ENCODE measurements around the gene RNASE7. TPM values are rescaled to one million over a fixed set of nuclear protein-coding genes. Genes with fewer than 3 reads are reported as not detected.
"Not testable (repeated sequence)": the region's sequence is repeated elsewhere in the genome, so short reads cannot be mapped to it uniquely, and the experiment has no call there.

The RNASE7 gene
- total and polyA plus RNA-seq, 9 donors, result 0.13 to 0.27 (median 0.18) TPM; not detected in 6

DNA sequence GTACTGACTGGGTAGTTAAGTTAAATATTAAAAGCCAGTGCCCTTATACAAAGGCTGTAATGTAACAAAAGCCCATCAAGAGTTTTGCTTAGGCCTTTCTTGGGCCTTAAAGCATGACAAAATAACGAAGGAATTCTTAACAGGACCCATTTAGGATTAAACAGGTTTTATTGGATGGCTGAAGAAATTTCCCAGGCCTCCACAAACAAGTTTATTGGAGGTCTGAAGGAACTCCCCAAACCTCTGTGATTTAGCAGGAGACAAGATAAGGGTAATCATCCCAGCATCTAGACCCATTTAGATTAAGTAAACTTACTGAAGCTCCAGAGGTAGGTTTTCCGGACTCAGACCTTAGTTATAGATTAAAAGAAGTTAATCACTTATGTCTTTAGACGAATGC lies 32.4 kb upstream of the RNASE7 start:
- H3K4me3 ChIP-seq (ENCODE audit: low read length); H3K27me3 ChIP-seq (ENCODE audit: control insufficient read depth, insufficient read depth, low read length); DNase-seq; H3K27ac ChIP-seq (ENCODE audit: low read length); H3K4me1 ChIP-seq (ENCODE audit: control insufficient read depth, insufficient read depth, low read length); H3K9me3 ChIP-seq (replicated peaks; ENCODE audit: control insufficient read depth, low read depth, low read length); H3K36me3 ChIP-seq (ENCODE audit: control insufficient read depth, insufficient read depth, low read length): not testable (repeated sequence)
- no CpG with 5 or more reads among the region's 3 CpGs for WGBS (ENCODE audit: insufficient coverage)

GRCh38 chr14:21011136-21011535 lies 31.0 kb upstream of the RNASE7 start:
- no peak overlapping the region for H3K27ac ChIP-seq (ENCODE audit: low read length)
- no CpG with 5 or more reads among the region's 1 CpG for WGBS (ENCODE audit: insufficient coverage)
- no peaks in the 10 kb centered on the region for H3K9me3 ChIP-seq (replicated peaks; ENCODE audit: control insufficient read depth, low read depth, low read length)
- H3K36me3 ChIP-seq (ENCODE audit: control insufficient read depth, insufficient read depth, low read length), result peaks cover 1% of the 10 kb centered on the region
- no peak for DNase-seq
- H3K4me3 ChIP-seq (ENCODE audit: low read length), result no peak overlapping the region
- no peaks in the 10 kb centered on the region for H3K27me3 ChIP-seq (ENCODE audit: control insufficient read depth, insufficient read depth, low read length)
- peaks cover 8% of the 10 kb centered on the region for H3K4me1 ChIP-seq (ENCODE audit: control insufficient read depth, insufficient read depth, low read length)

GRCh38 chr14:21014761-21015190 lies 27.4 kb upstream of the RNASE7 start:
- Histone ChIP-seq H3K4me3 (ENCODE audit: low read length) (no peak overlapping the region), H3K36me3 (ENCODE audit: control insufficient read depth, insufficient read depth, low read length) (peaks cover 38% of the 10 kb centered on the region), H3K27me3 (ENCODE audit: control insufficient read depth, insufficient read depth, low read length) (no peaks in the 10 kb centered on the region), H3K27ac (ENCODE audit: low read length) (no peak overlapping the region), H3K4me1 (ENCODE audit: control insufficient read depth, insufficient read depth, low read length) (peaks cover 8% of the 10 kb centered on the region), H3K9me3 (replicated peaks; ENCODE audit: control insufficient read depth, low read depth, low read length) (no peaks in the 10 kb centered on the region)
- 0% methylated on average over 1 of the region's 4 CpGs for WGBS (ENCODE audit: insufficient coverage)
- DNase-seq, result peak; percentile 93

- Histone ChIP-seq H3K27ac (ENCODE audit: low read length) (no peak overlapping the region), H3K36me3 (ENCODE audit: control insufficient read depth, insufficient read depth, low read length) (peaks cover 41% of the 10 kb centered on the region), H3K9me3 (replicated peaks; ENCODE audit: control insufficient read depth, low read depth, low read length) (no peaks in the 10 kb centered on the region), H3K27me3 (ENCODE audit: control insufficient read depth, insufficient read depth, low read length) (no peaks in the 10 kb centered on the region), H3K4me1 (ENCODE audit: control insufficient read depth, insufficient read depth, low read length) (peaks cover 8% of the 10 kb centered on the region), H3K4me3 (ENCODE audit: low read length) (no peak overlapping the region)
- DNase-seq, result no peak
- 42% methylated on average over 5 of the region's 6 CpGs for WGBS (ENCODE audit: insufficient coverage)
These were observed 26.9 kb upstream of the RNASE7 start for GRCh38 chr14:21015312-21015711.

DNA sequence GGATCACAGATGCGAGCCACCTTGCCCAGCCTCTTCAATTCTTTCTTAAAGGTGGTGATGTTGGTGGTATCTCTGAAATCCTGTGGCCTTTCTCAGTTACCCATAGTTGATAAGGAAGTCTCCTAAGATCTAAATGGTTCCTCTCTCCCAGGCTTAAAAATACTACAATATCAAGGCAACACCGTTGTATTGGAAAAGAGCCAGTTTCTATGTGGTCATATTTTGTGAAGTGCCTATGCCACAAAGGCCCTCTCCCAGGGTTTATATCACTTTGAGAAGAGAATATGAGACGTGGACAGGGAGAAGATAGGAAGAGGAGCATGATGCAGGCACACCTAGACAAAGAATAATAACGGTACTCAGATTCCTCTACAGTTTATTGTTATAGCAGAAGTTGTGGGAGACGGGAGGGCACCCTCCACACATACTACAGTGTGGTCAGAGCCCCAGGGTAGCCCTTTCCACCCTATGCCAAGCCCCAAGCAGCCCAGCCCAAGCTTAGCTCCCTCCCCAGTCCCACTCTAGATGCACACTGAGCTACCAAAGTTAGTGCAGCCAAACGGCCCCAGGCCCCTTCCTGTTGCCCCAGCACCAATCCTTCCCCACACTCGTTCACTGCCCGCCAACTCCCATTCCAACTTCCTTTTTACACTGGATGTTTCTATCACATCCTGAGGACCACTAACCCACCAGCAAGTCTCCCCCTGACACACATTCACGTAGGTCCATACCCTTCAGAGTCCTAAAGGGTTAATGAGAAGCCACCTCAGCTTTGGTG lies 25.6 kb upstream of the RNASE7 start:
- 59% methylated on average over 3 of the region's 9 CpGs for WGBS (ENCODE audit: insufficient coverage)

GRCh38 chr14:21017528-21018245 lies 24.5 kb upstream of the RNASE7 start:
- H3K4me3 ChIP-seq (ENCODE audit: low read length), result no peak overlapping the region
- H3K27ac ChIP-seq (ENCODE audit: low read length), result no peak overlapping the region
- H3K36me3 ChIP-seq (ENCODE audit: control insufficient read depth, insufficient read depth, low read length), result peaks cover 62% of the 10 kb centered on the region
- DNase-seq, result no peak
- WGBS (ENCODE audit: insufficient coverage), result 74% methylated on average over 21 of the region's 28 CpGs
- H3K4me1 ChIP-seq (ENCODE audit: control insufficient read depth, insufficient read depth, low read length), result peaks cover 9% of the 10 kb centered on the region
- no peaks in the 10 kb centered on the region for H3K9me3 ChIP-seq (replicated peaks; ENCODE audit: control insufficient read depth, low read depth, low read length)
- no peaks in the 10 kb centered on the region for H3K27me3 ChIP-seq (ENCODE audit: control insufficient read depth, insufficient read depth, low read length)

More for the DNA sequence above, 25.6 kb upstream of the RNASE7 start:
- no peak overlapping the region for H3K27ac ChIP-seq (ENCODE audit: low read length)
- no peaks in the 10 kb centered on the region for H3K9me3 ChIP-seq (replicated peaks; ENCODE audit: control insufficient read depth, low read depth, low read length)
- no peak overlapping the region for H3K4me3 ChIP-seq (ENCODE audit: low read length)
- peaks cover 8% of the 10 kb centered on the region for H3K4me1 ChIP-seq (ENCODE audit: control insufficient read depth, insufficient read depth, low read length)
- H3K27me3 ChIP-seq (ENCODE audit: control insufficient read depth, insufficient read depth, low read length), result no peaks in the 10 kb centered on the region
- DNase-seq, result no peak
- H3K36me3 ChIP-seq (ENCODE audit: control insufficient read depth, insufficient read depth, low read length), result peaks cover 54% of the 10 kb centered on the region

- no peak overlapping the region for H3K4me3 ChIP-seq (ENCODE audit: low read length)
- H3K27ac ChIP-seq (ENCODE audit: low read length), result no peak overlapping the region
- 64% methylated on average over 4 of the region's 7 CpGs for WGBS (ENCODE audit: insufficient coverage)
- H3K27me3 ChIP-seq (ENCODE audit: control insufficient read depth, insufficient read depth, low read length), result no peaks in the 10 kb centered on the region
- no peaks in the 10 kb centered on the region for H3K9me3 ChIP-seq (replicated peaks; ENCODE audit: control insufficient read depth, low read depth, low read length)
- DNase-seq, result no peak
- H3K36me3 ChIP-seq (ENCODE audit: control insufficient read depth, insufficient read depth, low read length), result peaks cover 67% of the 10 kb centered on the region
- H3K4me1 ChIP-seq (ENCODE audit: control insufficient read depth, insufficient read depth, low read length), result peaks cover 15% of the 10 kb centered on the region
These were observed 23.9 kb upstream of the RNASE7 start for GRCh38 chr14:21018286-21018685.

DNA sequence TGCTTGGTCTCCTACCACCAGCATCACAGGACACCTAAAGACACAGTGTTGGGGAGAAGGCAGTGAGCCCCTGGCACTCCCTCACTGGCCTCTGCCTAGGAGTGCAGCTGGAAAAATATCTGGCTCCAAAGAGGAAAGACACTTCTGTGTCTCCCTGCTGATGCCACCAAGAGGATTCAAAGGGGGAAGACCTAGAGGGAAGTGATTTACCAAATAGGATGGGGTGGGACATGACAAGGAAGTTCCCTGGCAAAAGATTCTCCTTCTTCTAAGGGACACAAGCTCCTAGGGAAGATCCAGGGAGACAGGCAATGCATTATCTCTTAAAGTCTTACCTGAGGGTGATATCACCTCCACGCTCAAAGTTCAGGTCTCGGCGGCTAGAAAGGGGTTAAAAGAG lies 23.4 kb upstream of the RNASE7 start:
- no peak overlapping the region for H3K4me3 ChIP-seq (ENCODE audit: low read length)
- H3K27ac ChIP-seq (ENCODE audit: low read length), result no peak overlapping the region
- WGBS (ENCODE audit: insufficient coverage), result no CpG with 5 or more reads among the region's 3 CpGs
- no peaks in the 10 kb centered on the region for H3K27me3 ChIP-seq (ENCODE audit: control insufficient read depth, insufficient read depth, low read length)
- H3K9me3 ChIP-seq (replicated peaks; ENCODE audit: control insufficient read depth, low read depth, low read length), result no peaks in the 10 kb centered on the region
- peaks cover 20% of the 10 kb centered on the region for H3K4me1 ChIP-seq (ENCODE audit: control insufficient read depth, insufficient read depth, low read length)
- peaks cover 67% of the 10 kb centered on the region for H3K36me3 ChIP-seq (ENCODE audit: control insufficient read depth, insufficient read depth, low read length)
- DNase-seq, result no peak

GRCh38 chr14:21019366-21019765 lies 22.8 kb upstream of the RNASE7 start:
- no CpG with 5 or more reads among the region's 1 CpG for WGBS (ENCODE audit: insufficient coverage)
- no peak overlapping the region for H3K4me3 ChIP-seq (ENCODE audit: low read length)
- H3K27ac ChIP-seq (ENCODE audit: low read length), result no peak overlapping the region
- H3K4me1 ChIP-seq (ENCODE audit: control insufficient read depth, insufficient read depth, low read length), result peaks cover 26% of the 10 kb centered on the region
- peaks cover 67% of the 10 kb centered on the region for H3K36me3 ChIP-seq (ENCODE audit: control insufficient read depth, insufficient read depth, low read length)
- no peak for DNase-seq
- no peaks in the 10 kb centered on the region for H3K9me3 ChIP-seq (replicated peaks; ENCODE audit: control insufficient read depth, low read depth, low read length)
- no peaks in the 10 kb centered on the region for H3K27me3 ChIP-seq (ENCODE audit: control insufficient read depth, insufficient read depth, low read length)

DNA sequence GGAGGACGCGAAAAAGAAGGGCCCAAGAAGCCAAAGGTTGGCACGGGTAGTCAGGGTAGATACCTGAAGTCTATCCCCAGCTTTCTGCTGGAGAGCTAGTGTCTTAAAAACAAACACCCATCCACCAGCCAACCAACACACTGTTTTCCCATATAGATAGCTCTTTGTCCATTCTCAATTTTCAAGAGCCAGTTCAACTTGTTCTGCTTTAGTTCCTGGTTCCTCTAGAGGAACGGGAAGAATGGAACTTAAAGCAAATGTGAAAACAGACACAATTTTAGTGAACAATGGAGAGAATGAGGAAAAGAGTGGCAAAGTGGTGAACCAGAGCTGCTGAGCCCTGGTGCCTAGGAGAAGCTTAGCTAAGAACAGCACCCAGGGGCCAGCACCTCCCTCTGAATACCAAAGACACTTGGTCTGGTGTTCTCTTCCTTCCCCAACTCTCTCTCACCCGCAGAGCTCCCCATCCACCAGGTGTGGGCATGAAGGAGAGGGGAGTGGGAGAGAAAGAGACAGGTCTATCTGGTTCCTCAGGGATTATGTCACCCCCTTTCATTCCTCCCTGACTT lies 21.1 kb upstream of the RNASE7 start:
- peaks cover 66% of the 10 kb centered on the region for H3K36me3 ChIP-seq (ENCODE audit: control insufficient read depth, insufficient read depth, low read length)
- peaks cover 2% of the 10 kb centered on the region for H3K27me3 ChIP-seq (ENCODE audit: control insufficient read depth, insufficient read depth, low read length)
- no peaks in the 10 kb centered on the region for H3K9me3 ChIP-seq (replicated peaks; ENCODE audit: control insufficient read depth, low read depth, low read length)
- no peak overlapping the region for H3K4me3 ChIP-seq (ENCODE audit: low read length)
- H3K27ac ChIP-seq (ENCODE audit: low read length), result no peak overlapping the region
- DNase-seq, result no peak
- peaks cover 27% of the 10 kb centered on the region for H3K4me1 ChIP-seq (ENCODE audit: control insufficient read depth, insufficient read depth, low read length)
- 88% methylated on average over 1 of the region's 5 CpGs for WGBS (ENCODE audit: insufficient coverage)

All from muscle of leg (tissue), 11 donors.